HepG2 (cell line): Measurements from ENCODE around the gene ATG4B. TPM values are rescaled to one million over a fixed set of nuclear protein-coding genes. Genes with fewer than 3 reads are reported as not detected.
A peak's percentile ranks its signal among the peaks of the same experiment; 100 is the strongest.

Experiments
- AGO1 ChIP-seq: fragments of 200-400 bp; formaldehyde crosslinking; IDR thresholded peaks from 2 replicates; pipeline ENCODE4 v1.6.1; 2017; ENCODE audit warnings: mild to moderate bottlenecking, low read depth, low read length, moderate library complexity; ENCODE audit not compliant: poor library complexity, severe bottlenecking
- BCL6 ChIP-seq: IDR thresholded peaks from 2 replicates; pipeline ENCODE4 v1.6.1; 2016; ENCODE audit warnings: missing genetic modification reagents, missing compliant biosample characterization
- LBX2 ChIP-seq: sonication (generic); formaldehyde crosslinking; IDR thresholded peaks from 2 replicates; pipeline ENCODE4 v1.5.0; 2020; ENCODE audit warnings: missing genetic modification reagents, mild to moderate bottlenecking, borderline replicate concordance
- MTA1 ChIP-seq: sonication (generic); formaldehyde crosslinking; IDR thresholded peaks from 2 replicates; pipeline ENCODE4 v1.4.0; 2020; ENCODE audit warnings: missing genetic modification reagents, mild to moderate bottlenecking, borderline replicate concordance
- NFKB2 ChIP-seq: sonication (generic); formaldehyde crosslinking; IDR thresholded peaks from 2 replicates; pipeline ENCODE4 v1.4.0; 2020; ENCODE audit warnings: missing genetic modification reagents, borderline replicate concordance
- PRDM15 ChIP-seq: sonication (generic); formaldehyde crosslinking; IDR thresholded peaks from 2 replicates; pipeline ENCODE4 v1.4.0; 2020; ENCODE audit warnings: missing genetic modification reagents
- RARA ChIP-seq: IDR thresholded peaks from 2 replicates; pipeline ENCODE4 v1.6.1; 2016; ENCODE audit warnings: missing genetic modification reagents, missing compliant biosample characterization
- RFXANK ChIP-seq: IDR thresholded peaks from 2 replicates; pipeline ENCODE4 v1.6.1; 2016
- XBP1 ChIP-seq: sonication (generic); formaldehyde crosslinking; IDR thresholded peaks from 2 replicates; pipeline ENCODE4 v1.5.0; 2020; ENCODE audit warnings: missing genetic modification reagents
- XRCC5 ChIP-seq: fragments of 200-400 bp; formaldehyde crosslinking; optimal IDR thresholded peaks from 2 replicates; pipeline ENCODE3; 2017; ENCODE audit warnings: mild to moderate bottlenecking, low read length
- ZBTB8A ChIP-seq: sonication (generic); formaldehyde crosslinking; IDR thresholded peaks from 2 replicates; pipeline ENCODE4 v1.4.0; 2020; ENCODE audit warnings: mild to moderate bottlenecking, low read depth, missing genetic modification reagents, borderline replicate concordance
- ZFP62 ChIP-seq: sonication (generic); formaldehyde crosslinking; IDR thresholded peaks from 2 replicates; pipeline ENCODE4 v1.4.0; 2020; ENCODE audit warnings: missing genetic modification reagents
- ZHX2 ChIP-seq, 2 experiments: sonication (generic) in 1 of 2; formaldehyde crosslinking in 1 of 2; IDR thresholded peaks; 2 replicates each; pipeline versions ENCODE4 v1.6.1 to v1.9.0; 2014 to 2022; ENCODE audit warnings: antibody characterized with exemption in 1 of 2, borderline replicate concordance in 1 of 2, inconsistent platforms in 1 of 2, low read depth in 1 of 2, missing genetic modification reagents in 1 of 2
- ZNF260 ChIP-seq: sonication (generic); formaldehyde crosslinking; IDR thresholded peaks from 2 replicates; pipeline ENCODE4 v1.4.0; 2020; ENCODE audit warnings: missing genetic modification reagents, low read depth, mild to moderate bottlenecking, borderline replicate concordance
- ZNF569 ChIP-seq: sonication (generic); formaldehyde crosslinking; IDR thresholded peaks from 2 replicates; pipeline ENCODE4 v1.5.0; 2020; ENCODE audit warnings: mild to moderate bottlenecking, missing genetic modification reagents, moderate library complexity, borderline replicate concordance
- ZNF713 ChIP-seq: sonication (generic); formaldehyde crosslinking; IDR thresholded peaks from 2 replicates; pipeline ENCODE4 v1.4.0; 2020; ENCODE audit warnings: mild to moderate bottlenecking, missing genetic modification reagents
- ZSCAN20 ChIP-seq: sonication (generic); formaldehyde crosslinking; IDR thresholded peaks from 2 replicates; pipeline ENCODE4 v1.4.0; 2020; ENCODE audit warnings: missing genetic modification reagents, mild to moderate bottlenecking, borderline replicate concordance
- ZSCAN30 ChIP-seq: sonication (generic); formaldehyde crosslinking; IDR thresholded peaks from 2 replicates; pipeline ENCODE4 v1.5.0; 2020; ENCODE audit warnings: mild to moderate bottlenecking, missing genetic modification reagents
- ZSCAN31 ChIP-seq: sonication (generic); formaldehyde crosslinking; IDR thresholded peaks from 2 replicates; pipeline ENCODE4 v1.5.0; 2020; ENCODE audit warnings: low read depth, mild to moderate bottlenecking, missing genetic modification reagents
- polyA plus RNA-seq, 8 experiments: library from polyadenylated mRNA; depleted of rRNA in 3 of 8; stranded (reverse) in 7 of 8; unstranded in 1 of 8; fragments of >200 nt; fragmentation: Illumina TruSeq in 4 of 8; extraction: Trizol in 4 of 8; gene quantifications; 2 replicates each; pipeline versions ENCODE4 v1.2.1 to v1.2.3, GENCODE V29; 2011 to 2016; ENCODE audit warnings: low read depth in 4 of 8, missing spikeins in 1 of 8, mixed read lengths in 1 of 8; ENCODE audit not compliant: insufficient read depth in 1 of 8
- total RNA-seq, 5 experiments: library from RNA; depleted of rRNA; stranded (reverse); fragments of >200 nt; fragmentation: Illumina TruSeq; extraction: Trizol; gene quantifications; 2 replicates each; pipeline ENCODE4 v1.2.3, GENCODE V29; 2016; ENCODE audit warnings: low read depth in 1 of 5

The ATG4B gene
- total and polyA plus RNA-seq, 2 of the 13 experiments (the other 11 are each of a cell fraction or from before 2014, with no cell fraction given), result 95.5 to 239 TPM

- TF ChIP-seq ZHX2 (IDR thresholded peaks at IDR 0.05; ENCODE audit: low read depth) (peak; percentile 98), ZHX2 (CRISPR knock-in tag; IDR thresholded peaks at IDR 0.05; ENCODE audit: borderline replicate concordance) (no peak), ZSCAN20 (peak; percentile 0; the same call in 1 of the 2 replicates), XBP1 (CRISPR knock-in tag) (no peak), PRDM15 (peak; percentile 51; the same call in 1 of the 2 replicates), XRCC5 (peak; percentile 75), RFXANK (CRISPR knock-in tag) (peak; percentile 86; the same call in 1 of the 2 replicates), BCL6 (CRISPR knock-in tag) (peak; percentile 70), ZNF569 (CRISPR knock-in tag) (no peak), MTA1 (no peak; the same call in 1 of the 2 replicates), ZNF260 (CRISPR knock-in tag) (0 out of 2 replicates have a peak, but pooled peaks have one; percentile 69), LBX2 (CRISPR knock-in tag) (no peak), RARA (peak; percentile 79), ZSCAN31 (CRISPR knock-in tag) (peak; percentile 96), ZSCAN30 (CRISPR knock-in tag) (no peak), AGO1 (peak; percentile 27), ZBTB8A (CRISPR knock-in tag) (no peak), NFKB2 (CRISPR knock-in tag) (peak; percentile 78; the same call in 1 of the 2 replicates), ZNF713 (CRISPR knock-in tag) (0 out of 2 replicates have a peak, but pooled peaks have one; percentile 81), ZFP62 (CRISPR knock-in tag) (peak; percentile 66; the same call in 1 of the 2 replicates)
Measured at GRCh38 chr2:241637018-241637794, at the start of gene ATG4B, which contains the start of gene THAP4 (continued).
